ENCODE results near the gene TNFAIP8L3. TPM values are rescaled to one million over a fixed set of nuclear protein-coding genes. Genes with fewer than 3 reads are reported as not detected.

The TNFAIP8L3 gene
- total RNA-seq, 1 experiment from 2014 or later = 0.04 TPM

DNA sequence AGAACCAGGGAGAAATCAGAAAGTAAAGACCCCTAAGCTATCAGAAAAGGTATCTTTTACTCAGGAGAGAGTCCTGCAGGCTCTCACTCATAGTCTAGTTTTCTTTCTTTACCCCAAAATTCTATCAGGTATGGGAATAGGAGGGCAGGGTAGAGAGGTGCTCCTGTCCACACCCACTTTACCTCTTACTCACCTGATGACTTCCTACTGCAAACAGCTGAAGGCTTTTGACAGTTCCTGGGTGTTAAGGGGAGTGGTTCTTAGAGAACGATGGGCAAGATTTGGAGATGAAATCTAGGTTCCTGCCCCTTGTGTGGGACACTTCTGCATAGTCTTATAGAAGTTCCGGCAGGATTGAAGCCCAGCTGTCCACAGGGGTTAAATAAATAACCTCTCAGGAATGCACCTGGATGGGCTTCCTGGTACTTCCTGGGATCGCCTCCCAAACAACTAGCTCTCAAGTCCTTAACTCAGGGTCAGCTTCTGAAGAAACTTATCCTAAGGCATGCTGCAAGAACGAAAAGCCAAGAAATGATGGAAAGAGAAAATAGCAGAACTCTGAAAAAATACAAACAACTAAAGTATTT is 10.8 kb upstream of the TNFAIP8L3 start:
- Histone ChIP-seq H3K36me3 (no peaks in the 10 kb centered on the region), H3K4me1 (no peaks in the 10 kb centered on the region), H3K9me3 (replicated peaks) (no peaks in the 10 kb centered on the region), H3K27ac (no peak overlapping the region), H3K27me3 (no peaks in the 10 kb centered on the region), H3K4me3 (no peak overlapping the region)
- DNase-seq = no peak

DNA sequence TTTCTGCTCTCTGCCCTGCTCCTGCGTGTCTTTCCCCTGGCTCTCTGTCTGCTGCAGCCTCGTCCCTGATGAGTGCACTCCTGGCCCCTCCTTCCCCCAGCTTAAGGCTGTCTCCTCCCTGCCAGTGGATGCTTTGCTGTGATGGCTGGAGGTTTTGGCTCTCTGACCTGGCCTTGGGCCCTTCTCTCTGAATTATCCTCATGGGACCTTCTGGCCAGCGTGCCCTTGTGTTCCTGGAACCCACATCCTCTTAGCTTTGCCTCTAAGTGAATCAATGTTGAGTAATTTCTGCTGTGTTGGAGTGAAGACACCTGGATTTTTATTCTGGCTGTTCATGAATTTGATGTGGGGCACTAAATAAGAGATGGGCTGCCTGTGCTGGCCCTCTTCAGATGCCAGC is 9.8 kb upstream of the TNFAIP8L3 start:
- Histone ChIP-seq H3K4me3 (no peak overlapping the region), H3K27me3 (no peaks in the 10 kb centered on the region), H3K36me3 (no peaks in the 10 kb centered on the region), H3K27ac (no peak overlapping the region), H3K9me3 (replicated peaks) (no peaks in the 10 kb centered on the region), H3K4me1 (no peaks in the 10 kb centered on the region)
- no peak for DNase-seq

DNA sequence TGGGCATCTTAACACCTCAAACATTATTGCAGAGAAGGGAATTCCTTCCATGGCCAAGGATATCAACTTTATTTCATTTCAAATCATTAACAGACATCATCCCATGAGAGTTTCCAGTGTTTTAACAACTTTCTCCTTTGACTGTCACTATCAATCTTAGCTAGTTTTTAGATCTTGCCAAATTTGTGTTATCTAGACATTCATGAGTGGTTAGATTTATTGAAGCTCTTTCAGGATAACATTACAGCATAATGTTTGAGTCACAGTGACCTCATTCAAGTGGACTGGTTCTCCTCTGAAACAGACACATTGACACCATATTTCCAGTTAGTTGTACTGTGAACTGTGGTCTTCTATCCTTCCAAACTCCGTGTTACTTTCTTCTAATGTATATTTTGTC is 8.6 kb upstream of the TNFAIP8L3 start:
- no peaks in the 10 kb centered on the region for H3K4me1 ChIP-seq
- H3K36me3 ChIP-seq = no peaks in the 10 kb centered on the region
- H3K9me3 ChIP-seq (replicated peaks) = no peaks in the 10 kb centered on the region
- H3K27me3 ChIP-seq = no peaks in the 10 kb centered on the region
- H3K4me3 ChIP-seq = no peak overlapping the region
- DNase-seq = no peak
- no peak overlapping the region for H3K27ac ChIP-seq

DNA sequence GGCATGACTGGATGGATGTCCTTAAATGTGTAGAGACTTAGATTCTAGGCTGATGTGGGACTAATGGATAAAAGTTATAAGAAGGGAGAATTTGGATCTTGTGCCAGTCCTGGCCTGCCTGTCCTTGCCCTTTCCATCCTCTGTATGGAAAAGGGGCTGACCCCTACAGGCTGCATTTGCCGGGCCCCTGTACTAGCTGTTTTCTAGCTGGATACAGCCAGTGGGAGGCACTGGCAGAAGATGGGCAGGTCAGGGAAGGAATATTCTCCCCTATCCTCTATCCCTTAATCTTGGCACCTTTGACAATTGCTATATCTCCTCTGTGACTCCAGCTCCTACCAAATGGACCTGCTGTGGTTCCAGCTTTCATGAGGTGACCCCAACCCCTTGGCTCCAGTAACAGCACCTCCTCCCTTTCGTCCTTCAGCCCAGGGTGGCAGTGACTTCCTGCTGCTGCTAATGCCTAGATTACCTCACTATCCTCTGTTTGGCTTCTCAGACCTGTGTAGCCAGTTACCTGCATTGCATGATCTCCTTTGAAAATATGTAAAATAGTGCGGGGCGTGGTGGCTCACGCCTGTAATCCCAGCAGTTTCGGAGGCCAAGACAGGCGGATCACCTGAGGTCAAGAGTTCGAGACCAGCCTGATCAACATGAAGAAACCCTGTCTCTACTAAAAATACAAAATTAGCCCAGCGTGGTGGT is 6.2 kb upstream of the TNFAIP8L3 start:
- no peak for DNase-seq
- Histone ChIP-seq H3K9me3 (replicated peaks) (no peaks in the 10 kb centered on the region), H3K27ac (no peak overlapping the region), H3K36me3 (no peaks in the 10 kb centered on the region), H3K27me3 (no peaks in the 10 kb centered on the region), H3K4me3 (no peak overlapping the region), H3K4me1 (no peaks in the 10 kb centered on the region)

DNA sequence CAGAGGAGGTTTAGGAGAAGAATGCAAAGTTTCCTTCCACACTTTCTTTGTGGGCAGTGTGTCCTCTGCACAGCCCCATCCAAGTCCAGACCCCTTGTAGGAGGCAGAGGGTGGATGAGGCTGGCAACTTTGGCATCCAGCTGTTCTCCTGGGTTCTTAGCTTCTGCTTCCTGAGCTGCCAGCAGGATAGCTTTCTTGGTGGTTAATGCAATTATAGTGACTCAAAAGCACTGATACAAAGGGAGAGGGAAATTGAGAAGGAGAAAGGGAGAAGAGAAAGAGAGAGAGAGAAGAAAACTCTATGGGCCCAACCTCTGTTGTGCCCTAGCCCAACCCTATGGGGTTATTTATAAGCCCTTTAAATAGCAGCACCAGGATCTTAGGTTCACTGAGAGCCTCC is 4.5 kb upstream of the TNFAIP8L3 start:
- DNase-seq = no peak
- H3K27ac ChIP-seq = no peak overlapping the region
- H3K27me3 ChIP-seq = no peaks in the 10 kb centered on the region
- H3K9me3 ChIP-seq (replicated peaks) = no peaks in the 10 kb centered on the region
- H3K4me1 ChIP-seq = no peaks in the 10 kb centered on the region
- no peaks in the 10 kb centered on the region for H3K36me3 ChIP-seq
- H3K4me3 ChIP-seq = no peak overlapping the region

DNA sequence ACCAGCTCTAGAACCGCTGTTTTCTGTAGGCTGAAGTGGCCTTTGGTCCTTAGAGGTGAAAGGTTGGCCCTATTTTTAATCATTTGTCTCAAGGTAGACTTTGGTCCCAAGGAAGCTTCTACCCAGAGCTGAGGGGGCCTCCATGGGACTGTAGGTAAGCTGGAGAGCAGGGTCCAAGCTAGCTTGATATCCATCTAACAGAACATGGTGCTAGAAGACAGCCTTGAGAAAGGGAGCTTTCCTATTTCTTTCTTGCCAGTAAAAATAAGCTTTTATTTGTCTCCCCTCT is 3.6 kb upstream of the TNFAIP8L3 start:
- Histone ChIP-seq H3K36me3 (no peaks in the 10 kb centered on the region), H3K9me3 (replicated peaks) (no peaks in the 10 kb centered on the region), H3K27ac (no peak overlapping the region), H3K27me3 (no peaks in the 10 kb centered on the region), H3K4me1 (no peaks in the 10 kb centered on the region), H3K4me3 (no peak overlapping the region)
- no peak for DNase-seq

DNA sequence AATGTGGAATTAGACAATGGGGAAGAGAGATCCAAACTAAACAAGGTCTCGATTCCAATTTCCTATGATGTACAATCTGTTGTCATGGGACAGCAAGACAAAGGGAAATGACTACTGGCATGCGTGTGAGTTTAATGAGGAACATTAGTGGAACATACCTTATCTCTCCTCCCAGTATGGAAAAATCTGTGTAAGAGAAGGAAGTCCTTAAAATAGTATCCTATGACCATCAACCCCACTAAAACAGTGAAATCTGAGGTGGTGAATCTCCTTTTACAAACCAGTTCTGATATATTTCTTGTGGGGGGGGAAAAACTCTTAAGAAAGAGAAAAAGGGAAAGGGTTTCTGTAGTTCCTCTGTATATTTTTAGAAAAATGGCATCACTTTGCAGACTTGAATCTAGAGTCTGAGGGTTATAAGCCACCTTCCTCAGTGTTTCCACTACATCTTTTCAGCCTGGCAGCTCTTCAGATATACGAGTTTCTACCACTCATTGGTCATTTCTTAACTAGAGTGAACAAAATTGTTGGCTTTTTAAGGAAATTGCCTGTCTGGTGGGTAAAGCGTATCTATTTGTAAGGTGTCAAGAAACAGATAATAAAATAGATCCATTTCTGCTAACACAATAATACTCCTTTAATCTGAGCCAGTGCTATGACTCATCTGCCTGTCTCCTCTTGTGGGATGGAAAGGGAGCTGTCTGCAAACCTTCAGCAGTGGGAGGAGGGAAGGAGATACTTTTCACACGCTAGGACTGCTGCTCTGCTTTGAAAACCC is 3.0 kb upstream of the TNFAIP8L3 start:
- H3K36me3 ChIP-seq = no peaks in the 10 kb centered on the region
- H3K4me3 ChIP-seq = no peak overlapping the region
- no peak for DNase-seq
- H3K27ac ChIP-seq = no peak overlapping the region
- no peaks in the 10 kb centered on the region for H3K27me3 ChIP-seq
- no peaks in the 10 kb centered on the region for H3K9me3 ChIP-seq (replicated peaks)
- H3K4me1 ChIP-seq = no peaks in the 10 kb centered on the region

DNA sequence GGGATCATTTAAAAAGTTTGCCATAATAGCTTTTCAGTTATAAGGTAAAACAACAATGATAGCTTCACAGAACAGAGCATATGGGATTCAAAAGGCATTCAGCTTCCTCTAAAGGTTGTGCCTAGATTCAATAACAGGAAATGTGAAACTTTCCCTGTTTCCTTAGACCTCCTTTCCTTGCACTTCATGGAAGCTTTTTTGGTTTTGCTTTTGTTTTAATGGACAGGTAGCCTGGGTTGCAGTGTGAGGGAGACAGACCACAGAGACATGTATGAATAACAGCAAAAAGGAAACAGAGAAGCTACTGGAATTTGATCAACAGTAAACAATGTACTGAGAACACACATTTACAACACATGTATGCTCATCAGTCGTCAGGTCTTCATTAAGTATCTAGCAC is 2.3 kb upstream of the TNFAIP8L3 start:
- Histone ChIP-seq H3K27me3 (no peaks in the 10 kb centered on the region), H3K27ac (no peak overlapping the region), H3K4me3 (no peak overlapping the region), H3K4me1 (no peaks in the 10 kb centered on the region), H3K36me3 (no peaks in the 10 kb centered on the region), H3K9me3 (replicated peaks) (no peaks in the 10 kb centered on the region)
- DNase-seq = no peak

DNA sequence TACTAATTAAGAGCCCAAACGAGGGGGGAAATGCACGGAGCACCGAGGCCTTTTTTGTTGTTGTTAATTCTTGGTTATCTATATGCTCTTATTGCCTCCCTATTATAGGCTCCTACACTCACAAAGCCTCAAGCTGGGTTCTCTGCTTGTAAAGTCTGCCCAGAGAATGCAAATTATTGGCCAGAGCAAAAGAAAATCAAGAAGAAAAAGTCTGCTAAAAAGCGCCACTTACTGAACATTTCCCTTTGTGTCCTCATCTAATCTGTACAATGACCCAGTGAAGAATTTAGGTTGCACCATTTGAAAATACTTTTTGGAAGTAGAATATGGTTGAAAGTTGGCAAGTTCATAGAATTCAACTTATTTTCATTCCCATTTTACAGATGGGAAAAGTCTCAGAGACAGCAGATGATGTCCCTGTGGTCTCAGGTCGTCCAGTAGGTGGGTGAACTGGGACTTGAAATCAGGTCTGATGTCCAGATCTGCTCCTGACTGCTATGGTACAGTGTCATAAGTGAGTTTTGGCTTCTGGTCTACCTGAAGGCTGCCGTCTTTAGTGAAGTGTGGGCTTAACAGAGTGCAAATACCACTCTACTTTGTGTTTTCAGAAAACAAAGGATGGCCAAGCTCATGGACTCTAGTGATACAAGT is 1.1 kb upstream of the TNFAIP8L3 start:
- H3K4me3 ChIP-seq = no peak overlapping the region
- H3K27me3 ChIP-seq = no peaks in the 10 kb centered on the region
- H3K27ac ChIP-seq = no peak overlapping the region
- no peaks in the 10 kb centered on the region for H3K9me3 ChIP-seq (replicated peaks)
- H3K36me3 ChIP-seq = no peaks in the 10 kb centered on the region
- no peak for DNase-seq
- no peaks in the 10 kb centered on the region for H3K4me1 ChIP-seq

DNA sequence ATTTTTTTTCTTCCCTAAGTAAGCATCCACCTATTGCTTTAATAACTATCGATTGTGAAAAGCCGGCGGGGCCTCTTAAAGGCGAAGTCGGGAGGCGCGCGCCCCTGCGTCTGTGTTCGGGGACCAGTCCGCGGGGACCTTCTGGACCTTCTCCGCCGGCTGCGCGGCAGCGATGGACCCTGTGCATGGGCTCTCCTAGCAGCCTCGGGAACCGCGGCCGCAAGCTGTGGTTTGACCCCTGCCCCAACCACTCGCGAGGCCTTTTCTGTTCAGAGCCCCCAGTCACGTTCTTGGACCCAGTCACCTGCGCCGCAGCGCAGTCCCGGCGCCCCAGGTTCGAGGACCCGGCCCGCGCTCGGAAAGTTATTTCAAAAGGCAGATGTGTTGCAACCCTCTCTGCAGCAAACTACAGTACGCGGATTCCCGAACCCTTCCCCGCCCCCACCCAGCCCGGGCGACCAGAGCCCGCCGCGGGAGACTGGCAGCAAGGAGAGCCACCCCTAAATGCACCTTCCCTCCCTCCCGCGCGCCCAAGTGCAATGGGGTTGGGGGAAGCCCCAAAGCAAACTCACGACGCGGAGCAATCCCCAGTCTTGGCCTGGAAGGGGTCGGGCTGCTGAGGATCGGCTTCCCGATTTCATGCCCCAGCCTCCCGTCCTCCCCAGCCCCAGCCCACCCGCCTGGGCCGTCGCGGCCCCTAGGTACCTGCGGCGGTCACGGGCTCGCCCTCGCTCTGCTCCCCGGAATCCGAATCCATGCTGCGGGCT is 684 bp downstream of the TNFAIP8L3 start:
- H3K4me3 ChIP-seq = no peak overlapping the region
- no peaks in the 10 kb centered on the region for H3K36me3 ChIP-seq
- no peaks in the 10 kb centered on the region for H3K9me3 ChIP-seq (replicated peaks)
- DNase-seq = no peak
- H3K4me1 ChIP-seq = no peaks in the 10 kb centered on the region
- H3K27me3 ChIP-seq = no peaks in the 10 kb centered on the region
- H3K27ac ChIP-seq = no peak overlapping the region

DNA sequence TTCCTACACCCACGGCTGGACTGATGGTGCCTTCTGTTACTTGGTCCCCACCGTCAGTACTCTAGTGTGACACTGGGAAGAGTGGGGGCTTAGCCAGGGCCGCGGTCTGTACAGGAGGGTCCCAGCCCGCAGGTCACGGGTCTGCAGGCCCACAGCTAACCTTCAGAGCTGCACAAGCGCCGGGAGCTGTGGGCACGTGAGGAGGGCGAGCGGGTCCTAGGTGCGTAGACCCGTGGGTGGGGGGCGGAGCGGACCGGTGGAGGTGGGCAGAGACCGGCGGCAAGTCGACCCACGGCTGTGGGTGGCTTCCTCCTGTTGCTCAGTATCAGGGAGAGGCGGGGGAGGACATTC is 1.2 kb downstream of the TNFAIP8L3 start:
- Histone ChIP-seq H3K9me3 (replicated peaks) (no peaks in the 10 kb centered on the region), H3K27ac (no peak overlapping the region), H3K4me3 (no peak overlapping the region), H3K36me3 (no peaks in the 10 kb centered on the region), H3K4me1 (no peaks in the 10 kb centered on the region), H3K27me3 (no peaks in the 10 kb centered on the region)
- no peak for DNase-seq

DNA sequence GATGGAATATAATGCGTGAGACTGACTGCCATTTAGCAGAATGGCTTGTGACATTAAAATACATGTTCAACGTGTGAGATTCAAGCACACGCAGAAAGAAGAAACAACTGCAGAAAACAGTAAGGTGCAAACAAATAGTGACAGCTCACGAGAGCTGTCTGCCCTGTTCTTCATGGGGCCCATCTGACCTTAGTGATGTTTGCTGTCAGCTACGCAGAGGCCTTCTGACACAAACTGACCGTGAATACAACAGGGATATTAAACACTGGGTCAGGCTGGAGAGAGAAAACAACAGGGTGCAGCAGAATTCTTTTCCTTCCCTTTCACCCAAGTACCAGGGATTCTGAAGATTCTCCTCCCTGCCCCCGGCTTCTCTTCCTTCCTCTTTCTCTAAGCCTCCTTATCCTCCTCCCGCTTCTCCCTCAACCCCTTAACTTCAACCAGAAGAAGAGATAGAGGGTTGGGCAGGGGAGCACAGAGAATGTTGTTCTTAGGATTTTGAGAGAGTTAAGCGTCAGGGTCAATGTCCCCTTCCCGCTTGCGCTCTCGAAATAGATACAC is 2.1 kb downstream of the TNFAIP8L3 start:
- Histone ChIP-seq H3K27ac (no peak overlapping the region), H3K27me3 (no peaks in the 10 kb centered on the region), H3K4me3 (no peak overlapping the region), H3K4me1 (no peaks in the 10 kb centered on the region), H3K36me3 (no peaks in the 10 kb centered on the region), H3K9me3 (replicated peaks) (no peaks in the 10 kb centered on the region)
- DNase-seq = no peak

DNA sequence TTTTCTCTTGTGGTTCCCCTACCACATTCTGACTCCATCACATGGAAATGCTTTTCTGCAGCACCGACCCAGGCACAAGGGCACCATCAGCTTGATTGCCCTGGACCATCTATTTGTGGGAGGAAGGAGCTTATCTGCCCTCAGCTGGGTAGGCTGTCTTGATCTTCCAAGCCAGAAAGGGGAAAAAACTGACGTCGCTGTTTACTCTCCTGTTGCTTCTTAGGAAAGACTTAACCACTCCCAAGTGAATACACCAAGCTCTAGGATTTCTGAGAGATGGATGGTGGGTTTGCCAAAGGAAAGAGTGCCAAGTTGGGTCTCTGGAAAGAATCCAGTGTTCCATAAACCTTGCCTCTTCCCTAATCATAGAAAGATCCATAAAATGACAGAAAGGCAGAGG is 4.0 kb downstream of the TNFAIP8L3 start:
- no peak for DNase-seq
- H3K36me3 ChIP-seq = no peaks in the 10 kb centered on the region
- no peaks in the 10 kb centered on the region for H3K4me1 ChIP-seq
- no peak overlapping the region for H3K4me3 ChIP-seq
- H3K9me3 ChIP-seq (replicated peaks) = no peaks in the 10 kb centered on the region
- no peaks in the 10 kb centered on the region for H3K27me3 ChIP-seq
- H3K27ac ChIP-seq = no peak overlapping the region

DNA sequence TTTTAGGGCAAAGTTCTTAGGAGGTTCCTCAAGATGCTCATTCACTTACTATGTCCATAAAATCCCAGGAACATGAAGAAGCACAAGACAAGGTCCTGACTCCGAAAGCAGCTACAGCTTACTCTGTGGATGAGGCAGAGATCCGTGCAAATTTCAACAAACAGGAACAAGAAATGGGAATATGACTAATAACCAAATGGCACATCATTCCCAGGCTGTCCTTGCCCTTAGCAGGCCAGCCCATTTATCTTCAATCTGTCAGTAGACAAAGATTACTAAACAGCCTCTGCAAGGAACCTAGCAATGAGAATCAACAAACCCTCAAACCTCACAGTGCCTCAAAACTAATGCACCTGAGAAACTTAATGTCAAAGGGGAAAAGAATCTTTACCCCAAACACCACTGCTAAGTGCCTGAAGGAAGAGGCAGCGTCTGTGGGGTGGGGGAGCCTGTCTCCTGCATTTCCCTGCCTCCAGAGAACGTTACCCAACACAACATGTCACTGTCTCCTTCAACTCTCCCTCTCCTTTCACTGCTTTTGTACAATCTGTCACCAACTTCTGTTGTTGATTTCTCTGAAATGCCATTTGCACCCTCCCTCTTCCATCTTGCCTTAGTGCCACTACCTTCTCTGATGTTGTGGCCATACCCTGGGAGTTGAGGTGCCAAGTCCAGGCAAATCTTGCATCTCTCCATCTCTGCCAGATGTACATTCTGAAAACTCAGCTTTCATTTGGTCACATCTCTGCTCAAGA is 4.8 kb downstream of the TNFAIP8L3 start:
- Histone ChIP-seq H3K27ac (no peak overlapping the region), H3K4me1 (no peaks in the 10 kb centered on the region), H3K4me3 (no peak overlapping the region), H3K9me3 (replicated peaks) (no peaks in the 10 kb centered on the region), H3K27me3 (no peaks in the 10 kb centered on the region), H3K36me3 (no peaks in the 10 kb centered on the region)
- DNase-seq = no peak
